Breast epithelium (tissue), 4 donors: ENCODE measurements around the gene C1QTNF9. TPM values are rescaled to one million over a fixed set of nuclear protein-coding genes. Genes with fewer than 3 reads are reported as not detected.
"Not testable (repeated sequence)": the region's sequence is repeated elsewhere in the genome, so short reads cannot be mapped to it uniquely, and the experiment has no call there.

Experiments
- DNase-seq, 2 donors: peaks; one replicate each; pipeline ENCODE4 v3.0.0-alpha.2; 2019; ENCODE audit warnings: low spot score in 2 of 2
- H3K27ac ChIP-seq, 2 donors: fragments of 200-600 bp; sonication (generic) in 1 of 2; one replicate each; pipeline ENCODE4 v1.5.1; 2016 to 2019; ENCODE audit warnings: mild to moderate bottlenecking in 1 of 2
- H3K27me3 ChIP-seq, 2 donors: fragments of 200-600 bp; sonication (generic) in 1 of 2; one replicate each; pipeline versions ENCODE4 v1.5.1 to v1.6.0; 2017 to 2019; ENCODE audit warnings: control low read depth in 1 of 2, mild to moderate bottlenecking in 1 of 2
- H3K36me3 ChIP-seq: fragments of 200-600 bp; one replicate; pipeline ENCODE4 v1.5.1; 2019
- H3K4me1 ChIP-seq, 2 donors: fragments of 200-600 bp; sonication (generic); one replicate each; pipeline ENCODE4 v1.5.1; 2016 to 2019; ENCODE audit warnings: control low read depth in 1 of 2
- H3K4me3 ChIP-seq, 3 donors: fragments of 200-600 bp; sonication (generic); 1 replicate in 2 of 3; 2 replicates in 1 of 3; pipeline ENCODE4 v1.5.1; 2016 to 2019; ENCODE audit warnings: mild to moderate bottlenecking in 3 of 3, moderate library complexity in 2 of 3
- H3K9me3 ChIP-seq, 2 donors: fragments of 200-600 bp; sonication (generic) in 1 of 2; one replicate each; pipeline ENCODE4 v1.5.1; 2016 to 2019; ENCODE audit warnings: control low read depth in 1 of 2
- CTCF ChIP-seq, 3 donors: fragments of 450-650 bp; IDR thresholded peaks; one replicate each; pipeline ENCODE4 v1.5.1; 2016 to 2017; ENCODE audit warnings: antibody characterized with exemption in 3 of 3, mild to moderate bottlenecking in 3 of 3, moderate library complexity in 3 of 3
- POLR2A ChIP-seq: fragments of 450-650 bp; IDR thresholded peaks from one replicate; pipeline ENCODE4 v1.6.1; 2016; ENCODE audit warnings: antibody characterized with exemption, mild to moderate bottlenecking, moderate library complexity
- POLR2AphosphoS5 ChIP-seq, 3 donors: sonication (generic); formaldehyde crosslinking; IDR thresholded peaks; one replicate each; pipeline ENCODE4 v1.6.1; 2017; ENCODE audit warnings: antibody characterized with exemption in 3 of 3
- intact Hi-C: fragments of 100-400 bp; cut with DNase I; formaldehyde crosslinking; loops from one replicate; pipeline ENCODE4 v1.15.1; 2023; ENCODE audit warnings: low total_unique reads
- total RNA-seq, 3 donors: library from RNA; depleted of rRNA; stranded (reverse); fragments of >200 nt; gene quantifications; one replicate each; pipeline ENCODE4 v1.1.0, GENCODE V29; 2016

C1QTNF9 gene
- total RNA-seq, 3 donors from 2014 or later: 0.15 to 0.64 TPM; not detected in 1

DNA sequence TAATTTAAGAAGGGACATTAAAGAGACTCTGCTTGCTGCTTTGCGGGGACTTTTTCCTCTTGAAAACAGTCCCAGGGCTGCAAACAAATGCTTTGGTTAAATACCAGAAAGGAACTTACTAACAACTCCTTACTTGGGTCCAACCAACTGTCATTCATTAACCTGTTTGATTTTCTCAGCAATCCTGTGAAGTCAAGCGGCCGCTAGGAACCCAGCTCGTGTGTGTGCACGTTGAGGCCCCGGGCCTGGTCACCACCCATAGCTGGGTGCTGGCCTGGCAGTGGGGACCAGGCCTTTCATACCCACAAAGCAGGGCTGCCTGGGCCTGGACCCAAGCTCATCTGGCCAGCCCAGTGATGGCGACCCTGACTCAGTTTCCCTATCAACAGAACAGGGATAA is 50.7 kb downstream of the C1QTNF9 start:
- no peaks in the 10 kb centered on the region for H3K4me1 ChIP-seq
- H3K9me3 ChIP-seq: no peaks in the 10 kb centered on the region
- H3K27me3 ChIP-seq: no peaks in the 10 kb centered on the region
- no peaks in the 10 kb centered on the region for H3K36me3 ChIP-seq
- TF ChIP-seq CTCF (IDR thresholded peaks at IDR 0.05) (no peak), POLR2A (no peak)
- intact Hi-C loops: no loop called here
- no peak for DNase-seq
- no peak overlapping the region for H3K27ac ChIP-seq
- no peak overlapping the region for H3K4me3 ChIP-seq

DNA sequence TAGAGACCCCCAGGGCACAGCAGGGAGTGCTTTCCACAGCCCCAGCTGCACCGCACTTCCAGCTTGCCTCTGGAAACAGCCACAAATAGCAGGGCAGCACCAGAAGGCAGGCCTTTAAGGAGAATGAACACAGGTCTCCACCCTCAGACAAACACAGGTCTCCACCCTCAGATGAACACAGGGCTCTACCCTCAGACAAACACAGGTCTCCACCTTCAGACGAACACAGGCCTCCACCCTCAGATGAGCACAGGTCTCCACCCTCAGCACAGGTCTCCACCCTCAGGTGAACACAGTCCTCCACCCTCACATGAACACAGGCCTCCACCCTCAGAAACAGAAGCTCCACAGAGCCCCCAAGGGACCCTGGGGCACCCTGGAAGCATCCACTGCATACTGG is 51.7 kb downstream of the C1QTNF9 start:
- no peak overlapping the region for H3K27ac ChIP-seq
- H3K4me1 ChIP-seq: no peaks in the 10 kb centered on the region
- no peaks in the 10 kb centered on the region for H3K36me3 ChIP-seq
- H3K9me3 ChIP-seq: no peaks in the 10 kb centered on the region
- no peak overlapping the region for H3K4me3 ChIP-seq
- intact Hi-C loops: no loop called here
- H3K27me3 ChIP-seq: no peaks in the 10 kb centered on the region
- TF ChIP-seq POLR2AphosphoS5 (IDR thresholded peaks at IDR 0.05): no peak
- no peak for TF ChIP-seq POLR2A
- TF ChIP-seq CTCF (IDR thresholded peaks at IDR 0.05): no peak
- no peak for DNase-seq

- no peaks in the 10 kb centered on the region for H3K36me3 ChIP-seq
- no peak overlapping the region for H3K4me3 ChIP-seq
- no peak for DNase-seq
- no peaks in the 10 kb centered on the region for H3K9me3 ChIP-seq
- no peaks in the 10 kb centered on the region for H3K27me3 ChIP-seq
- no peaks in the 10 kb centered on the region for H3K4me1 ChIP-seq
- intact Hi-C loops: no loop called here
- TF ChIP-seq POLR2A: no peak
- TF ChIP-seq CTCF (IDR thresholded peaks at IDR 0.05): no peak
- no peak for TF ChIP-seq POLR2AphosphoS5 (IDR thresholded peaks at IDR 0.05)
- H3K27ac ChIP-seq: no peak overlapping the region
Observed at GRCh38 chr13:24361852-24362366, 52.5 kb downstream of the C1QTNF9 start.

DNA sequence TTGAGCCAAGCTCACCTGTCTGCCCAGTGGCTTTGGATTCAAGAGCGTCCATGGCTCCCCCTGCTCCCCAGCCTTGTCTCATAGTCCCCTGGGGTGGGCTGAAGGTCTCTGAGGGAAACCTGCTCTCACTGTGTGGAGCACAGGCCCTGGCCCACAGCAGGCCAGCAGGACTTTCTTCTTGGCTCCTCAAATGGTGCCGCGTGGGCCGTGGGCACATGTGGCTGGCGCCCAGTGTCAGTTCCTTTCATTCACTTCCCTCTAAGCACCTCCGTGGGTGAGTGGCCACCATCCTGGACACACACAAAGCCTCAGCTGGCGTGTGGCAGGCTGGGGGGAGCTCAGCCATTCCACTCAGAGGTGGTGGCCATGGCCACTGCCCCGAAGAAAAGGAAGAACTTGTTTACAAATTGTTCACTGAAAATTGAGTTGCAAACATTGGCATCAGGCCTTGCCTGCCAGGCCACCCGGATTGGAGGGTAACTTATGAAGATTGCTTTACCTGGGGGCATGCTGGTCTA is 53.1 kb downstream of the C1QTNF9 start:
- intact Hi-C loops: no loop called here
- no peaks in the 10 kb centered on the region for H3K4me1 ChIP-seq
- H3K27me3 ChIP-seq: no peaks in the 10 kb centered on the region
- TF ChIP-seq POLR2AphosphoS5 (IDR thresholded peaks at IDR 0.05): no peak
- no peak for TF ChIP-seq POLR2A
- TF ChIP-seq CTCF (IDR thresholded peaks at IDR 0.05): no peak
- no peaks in the 10 kb centered on the region for H3K9me3 ChIP-seq
- no peak overlapping the region for H3K4me3 ChIP-seq
- no peak for DNase-seq
- no peaks in the 10 kb centered on the region for H3K36me3 ChIP-seq
- no peak overlapping the region for H3K27ac ChIP-seq

- DNase-seq: no peak
- H3K4me1 ChIP-seq: no peaks in the 10 kb centered on the region
- intact Hi-C loops: no loop called here
- H3K27ac ChIP-seq: no peak overlapping the region
- TF ChIP-seq POLR2A (no peak), POLR2AphosphoS5 (IDR thresholded peaks at IDR 0.05) (no peak), CTCF (IDR thresholded peaks at IDR 0.05) (no peak)
- H3K27me3 ChIP-seq: no peaks in the 10 kb centered on the region
- H3K4me3 ChIP-seq: no peak overlapping the region
- H3K9me3 ChIP-seq: no peaks in the 10 kb centered on the region
- no peaks in the 10 kb centered on the region for H3K36me3 ChIP-seq
Observed at GRCh38 chr13:24365191-24365590, 55.8 kb downstream of the C1QTNF9 start.

GRCh38 chr13:24366315-24366714 is 56.9 kb downstream of the C1QTNF9 start:
- H3K4me1 ChIP-seq, DNase-seq, H3K27ac ChIP-seq, H3K9me3 ChIP-seq, H3K4me3 ChIP-seq, H3K36me3 ChIP-seq, intact Hi-C loops, H3K27me3 ChIP-seq: not testable (repeated sequence)

DNA sequence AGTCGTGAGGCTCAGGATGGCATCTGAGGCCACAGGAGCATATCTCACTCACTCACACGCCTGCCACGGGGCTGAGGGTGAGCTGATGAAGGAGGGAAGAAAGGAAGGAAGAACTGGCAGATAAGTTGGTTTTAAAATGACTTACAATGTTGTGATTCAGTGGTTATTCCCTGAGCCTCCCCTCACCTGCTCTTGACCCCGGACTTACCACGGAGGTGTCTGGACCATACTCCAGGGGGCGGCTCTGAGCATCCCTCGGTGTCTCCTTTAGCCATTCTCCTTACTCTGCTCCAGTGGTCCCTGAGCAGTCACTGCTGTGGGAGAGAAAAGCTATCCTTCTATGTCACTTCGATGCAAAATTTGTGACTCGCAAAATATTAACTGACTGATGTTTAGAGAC is 61.9 kb downstream of the C1QTNF9 start:
- DNase-seq, H3K27me3 ChIP-seq, intact Hi-C loops, H3K4me3 ChIP-seq, H3K27ac ChIP-seq, H3K36me3 ChIP-seq, H3K4me1 ChIP-seq, H3K9me3 ChIP-seq: not testable (repeated sequence)
